HG03175 (cell line): ENCODE measurements around the gene TMEM82.

ENCODE experiments used
- ATAC-seq: cut with Tn5 transposase; IDR thresholded peaks from one replicate; pipeline ENCODE4 v1.9.1; 2021; ENCODE audit warnings: mild to moderate bottlenecking, moderate library complexity; ENCODE audit not compliant: unreplicated experiment

TMEM82 gene

DNA sequence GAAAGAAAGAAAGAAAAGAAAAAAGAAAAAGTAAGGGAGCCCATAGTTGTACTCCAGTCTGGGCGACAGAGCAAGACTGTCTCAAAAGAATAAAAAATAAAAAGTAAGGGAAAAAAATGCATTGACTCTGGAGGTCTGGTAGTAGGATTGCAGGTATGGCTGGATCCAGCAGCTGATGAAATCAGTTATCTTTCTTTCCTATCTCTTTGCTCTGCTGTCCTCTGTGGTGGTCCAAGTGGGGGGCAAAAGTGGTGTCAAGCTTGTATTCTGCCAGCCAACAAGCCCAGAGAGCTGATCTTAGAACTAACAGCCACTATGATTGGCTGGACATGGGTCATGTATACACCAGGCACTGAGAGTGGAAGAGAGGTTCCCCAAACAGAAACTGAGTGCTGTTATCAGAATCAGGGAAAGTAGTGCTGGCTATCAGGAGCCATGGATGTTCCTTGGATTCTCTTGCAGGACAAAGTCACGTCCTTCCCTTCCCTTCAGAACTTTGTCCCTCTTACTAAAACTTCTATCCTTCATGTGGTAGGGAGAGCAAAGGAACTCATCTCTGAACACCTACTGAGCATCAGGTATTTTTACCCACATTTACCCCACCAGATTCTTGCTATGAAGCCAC, 12.8 kb downstream of the TMEM82 start:
- no peak for ATAC-seq

GRCh38 chr1:15755646-15756040, 13.3 kb downstream of the TMEM82 start:
- ATAC-seq: no peak

DNA sequence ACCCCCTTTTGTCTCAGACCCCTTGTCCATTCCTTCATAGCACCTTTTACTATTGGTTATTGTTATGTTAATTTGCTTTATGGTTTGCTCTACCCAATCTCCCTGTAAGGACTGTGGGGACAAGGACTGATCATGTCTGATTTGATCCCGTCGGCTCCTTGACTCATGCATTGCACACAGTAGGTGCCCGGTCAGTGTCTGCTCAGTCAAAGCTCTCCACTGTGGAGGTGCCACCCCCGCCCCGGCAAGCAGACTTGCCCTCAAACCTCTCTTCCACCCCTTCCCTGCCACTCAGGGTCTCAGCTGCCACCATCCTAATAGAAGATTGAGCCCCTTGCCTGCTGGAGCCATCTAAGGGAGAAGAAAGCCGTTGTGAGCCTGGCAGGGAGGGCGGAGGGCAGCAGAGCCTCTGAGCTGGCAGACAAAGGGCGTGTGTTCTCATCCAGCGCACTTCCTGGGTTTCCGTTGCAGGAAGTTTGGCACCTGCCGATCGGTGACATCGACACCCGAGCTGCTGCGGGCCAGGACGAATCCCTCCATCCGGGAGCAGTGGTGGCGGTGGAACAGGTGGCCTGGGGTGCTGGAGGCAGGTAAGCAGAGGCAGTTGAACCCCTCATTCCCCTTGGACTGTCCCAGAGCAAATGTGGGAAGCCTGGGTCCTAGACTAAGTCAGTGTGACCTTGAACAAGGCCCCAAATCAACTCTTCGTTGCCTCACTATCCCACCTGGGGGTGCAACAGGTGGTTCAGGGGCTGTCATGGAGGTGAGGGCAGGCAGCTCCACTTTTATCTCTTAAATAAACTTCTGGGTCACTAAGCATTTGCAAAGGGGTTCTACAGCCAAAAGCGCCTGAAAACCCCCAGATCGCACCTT, 14.1 kb downstream of the TMEM82 start:
- no peak for ATAC-seq

DNA sequence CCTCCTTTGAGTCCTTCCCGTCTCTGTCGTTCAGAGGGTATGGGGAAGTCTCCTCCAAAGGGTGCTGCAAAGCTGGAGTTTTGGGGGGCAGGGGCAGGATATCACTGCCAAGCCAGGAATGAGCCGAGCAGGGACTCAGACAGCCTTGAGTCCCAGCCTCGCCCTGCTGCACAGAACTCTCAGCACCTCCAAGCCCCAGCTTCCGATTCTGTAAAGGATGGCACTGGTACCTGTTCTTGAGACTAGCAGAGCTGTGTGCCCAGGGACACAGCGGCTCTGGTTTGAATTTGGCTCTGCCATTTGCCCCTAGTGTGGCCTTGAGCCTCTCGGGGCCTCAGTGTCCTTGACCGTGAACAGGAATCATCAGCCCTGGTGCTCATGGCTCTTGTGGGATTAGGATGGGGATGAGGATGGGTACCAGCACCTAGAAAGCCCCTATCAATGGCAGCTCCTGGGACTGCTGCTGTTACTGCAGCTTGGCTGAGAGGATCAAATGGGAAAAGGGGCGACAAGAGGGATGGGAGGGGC, 14.8 kb downstream of the TMEM82 start:
- ATAC-seq: no peak

- ATAC-seq: no peak
Observed at GRCh38 chr1:15757575-15758342, 15.5 kb downstream of the TMEM82 start.

DNA sequence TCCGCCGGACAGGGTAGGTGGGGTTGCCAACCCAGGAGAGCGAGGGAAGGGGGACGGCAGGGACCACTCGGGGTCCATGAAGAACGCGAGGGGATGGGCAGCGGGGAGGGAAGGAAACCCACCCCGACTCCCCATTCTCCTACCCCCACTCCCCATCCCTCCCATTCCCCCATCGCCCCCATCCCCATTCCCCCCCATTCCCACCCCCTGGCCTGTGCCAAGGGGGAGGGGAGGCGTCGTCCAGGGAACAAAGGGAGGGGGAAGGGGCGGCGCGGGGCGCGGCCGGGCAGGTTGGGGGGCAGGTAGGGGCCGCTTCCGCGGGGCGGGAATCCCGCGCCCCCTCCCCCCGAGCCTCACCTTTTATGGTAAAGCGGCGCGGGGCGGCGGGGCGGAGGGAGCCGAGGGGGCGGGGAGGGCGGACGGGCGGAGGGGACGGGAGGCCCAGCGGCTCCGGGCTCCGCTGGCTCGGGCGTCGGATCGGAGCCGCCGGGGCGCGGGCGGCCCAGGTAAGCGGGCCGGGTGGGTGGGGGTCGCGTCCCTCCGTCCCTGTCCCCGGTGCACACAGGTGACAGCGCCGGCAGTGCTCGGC, 16.1 kb downstream of the TMEM82 start, which contains the start of gene FBLIM1:
TSS of gene FBLIM1 (plus strand) at position 453 of the 589 bp plus-strand sequence. CDS start 6,189 bp downstream, outside the sequence.
- ATAC-seq: no peak

GRCh38 chr1:15758953-15759661, 16.8 kb downstream of the TMEM82 start:
- no peak for ATAC-seq

DNA sequence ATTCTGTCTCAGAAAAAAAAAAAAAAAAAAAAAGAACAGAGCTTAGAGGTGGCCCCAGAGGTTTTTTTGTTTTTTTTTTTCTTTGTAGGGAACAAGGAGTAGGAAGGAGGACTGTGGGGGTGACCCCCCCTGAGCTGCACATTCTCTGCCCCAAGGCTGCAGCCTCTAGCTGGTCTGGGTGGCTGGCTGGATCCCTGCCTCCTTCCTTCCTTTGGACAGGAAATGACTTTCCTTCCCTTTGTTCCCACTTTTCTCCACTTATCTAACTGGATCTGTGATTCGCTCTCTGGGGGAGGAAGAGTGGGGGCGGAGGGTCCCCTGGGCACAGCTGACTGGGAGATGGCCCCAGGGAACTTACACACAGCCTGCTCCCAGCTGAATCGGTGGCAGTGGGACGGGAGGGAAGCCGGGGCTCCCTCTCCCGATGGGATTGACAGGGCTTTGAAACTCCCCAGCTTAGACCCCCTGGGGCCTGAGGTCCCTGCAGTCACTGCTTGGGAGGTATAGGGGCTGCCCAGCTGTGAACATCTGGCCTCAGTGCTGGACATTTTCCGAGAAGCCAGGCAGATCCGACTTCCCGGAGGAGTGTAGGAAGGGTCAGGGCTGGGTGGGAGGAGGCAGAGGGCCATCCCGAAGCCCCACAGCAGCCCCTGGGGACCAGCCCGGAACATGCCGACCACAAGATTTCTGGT, 18.4 kb downstream of the TMEM82 start:
- ATAC-seq: no peak

DNA sequence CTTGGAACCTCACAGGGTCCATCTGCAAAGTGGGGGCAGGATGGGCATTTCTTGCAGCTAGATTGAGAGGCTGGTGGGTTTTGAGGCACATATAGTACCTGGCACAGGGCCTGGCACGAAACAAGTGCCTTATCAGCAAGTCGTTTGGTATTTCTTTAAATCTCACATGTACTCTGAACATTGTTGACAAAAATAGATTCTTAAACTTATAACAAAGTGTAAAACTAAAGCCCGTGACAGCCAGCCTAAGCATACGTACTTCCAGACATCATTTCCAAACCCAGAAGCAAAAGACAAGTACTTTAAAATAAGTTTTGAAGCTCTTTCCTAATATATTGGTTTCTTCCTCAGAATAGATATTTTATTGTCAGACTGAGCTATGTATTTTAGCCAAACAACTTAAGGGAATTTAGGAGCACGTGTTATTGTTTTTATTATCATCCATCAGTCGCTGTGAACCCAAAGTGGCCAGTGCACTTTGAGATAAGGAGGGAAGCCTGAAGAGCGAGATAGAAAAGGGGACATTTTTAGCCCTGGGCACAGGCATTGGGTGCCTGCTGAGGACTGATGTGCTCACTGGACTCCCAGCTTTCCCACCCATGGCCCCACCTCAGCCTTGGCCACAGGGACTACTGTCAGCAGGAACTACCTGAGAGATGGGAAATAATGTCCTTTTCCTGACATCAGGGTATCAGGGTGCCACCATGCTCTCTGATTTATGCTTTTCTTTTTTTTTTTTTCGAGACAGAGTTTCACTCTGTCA, 19.2 kb downstream of the TMEM82 start:
- no peak for ATAC-seq

GRCh38 chr1:15762546-15762945, 20.2 kb downstream of the TMEM82 start:
- ATAC-seq: no peak

GRCh38 chr1:15764269-15764764, 22.0 kb downstream of the TMEM82 start:
- no peak for ATAC-seq

DNA sequence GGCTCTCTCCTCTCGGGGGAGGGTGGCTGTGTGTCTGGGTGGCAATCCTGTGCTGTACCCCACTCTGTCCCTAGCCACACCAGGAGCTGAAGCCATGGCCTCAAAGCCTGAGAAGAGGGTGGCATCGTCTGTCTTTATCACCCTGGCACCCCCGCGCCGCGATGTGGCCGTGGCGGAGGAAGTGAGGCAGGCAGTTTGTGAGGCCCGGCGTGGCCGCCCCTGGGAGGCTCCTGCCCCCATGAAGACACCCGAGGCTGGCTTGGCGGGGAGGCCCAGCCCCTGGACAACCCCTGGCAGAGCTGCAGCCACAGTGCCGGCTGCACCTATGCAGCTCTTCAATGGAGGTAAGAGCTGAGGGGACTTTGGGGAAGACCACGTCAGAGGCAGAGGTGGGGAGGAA, 22.6 kb downstream of the TMEM82 start:
- no peak for ATAC-seq

DNA sequence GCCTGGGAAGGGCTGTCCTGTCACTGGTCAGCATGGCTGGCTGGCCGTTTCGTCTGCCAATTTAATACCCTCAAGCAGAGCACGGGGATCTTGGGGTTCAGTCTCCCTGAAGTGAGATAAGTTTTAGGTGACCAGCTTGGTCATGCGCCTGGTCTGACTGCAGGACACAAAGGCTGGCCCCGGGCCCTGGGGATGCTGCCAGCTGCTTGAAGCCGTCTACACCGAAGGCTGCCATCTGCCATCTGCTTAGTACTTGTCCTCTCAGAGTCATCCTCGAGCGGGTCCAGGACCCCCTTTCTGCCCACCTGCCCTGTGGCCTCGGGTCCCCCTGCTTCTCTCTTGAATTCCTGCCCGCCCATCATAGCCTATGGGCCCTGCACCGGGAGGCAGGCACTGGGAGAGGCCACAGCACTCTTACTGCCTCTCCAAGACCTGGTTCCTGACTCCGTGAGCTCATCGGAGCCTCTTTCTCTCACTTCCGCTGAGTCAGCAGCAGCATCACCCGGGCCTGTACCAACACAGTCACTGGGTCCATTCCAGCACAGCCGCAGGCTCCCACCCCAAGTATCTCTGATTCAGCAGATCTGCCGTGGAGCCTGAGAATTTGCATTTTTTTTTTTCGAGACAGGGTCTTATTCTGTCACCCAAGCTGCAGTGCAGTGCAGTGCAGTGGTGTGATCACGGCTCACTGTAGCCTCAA, 23.3 kb downstream of the TMEM82 start:
- ATAC-seq: no peak

DNA sequence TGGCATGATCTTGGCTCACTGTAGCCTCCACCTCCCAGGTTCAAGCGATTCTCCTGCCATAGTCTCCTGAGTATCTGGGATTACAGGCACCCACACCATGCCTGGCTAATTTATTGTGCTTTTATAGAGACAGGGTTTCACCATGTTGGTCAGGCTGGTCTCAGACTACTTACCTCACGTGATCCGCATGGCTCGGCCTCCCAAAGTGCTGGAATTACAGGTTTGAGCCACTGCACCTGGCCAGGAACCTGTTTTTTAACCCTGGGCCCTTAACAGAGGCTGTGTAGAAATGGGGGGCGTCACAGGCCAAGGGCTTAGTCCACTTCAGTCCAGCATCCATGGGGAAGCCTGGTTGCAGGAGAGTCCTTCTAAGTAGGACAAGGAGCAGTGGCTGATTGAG, 25.6 kb downstream of the TMEM82 start:
- ATAC-seq: no peak

- ATAC-seq: no peak
Observed at GRCh38 chr1:15768388-15768787, 26.1 kb downstream of the TMEM82 start.

- ATAC-seq: no peak
Observed at GRCh38 chr1:15770313-15770962, 28.1 kb downstream of the TMEM82 start.

DNA sequence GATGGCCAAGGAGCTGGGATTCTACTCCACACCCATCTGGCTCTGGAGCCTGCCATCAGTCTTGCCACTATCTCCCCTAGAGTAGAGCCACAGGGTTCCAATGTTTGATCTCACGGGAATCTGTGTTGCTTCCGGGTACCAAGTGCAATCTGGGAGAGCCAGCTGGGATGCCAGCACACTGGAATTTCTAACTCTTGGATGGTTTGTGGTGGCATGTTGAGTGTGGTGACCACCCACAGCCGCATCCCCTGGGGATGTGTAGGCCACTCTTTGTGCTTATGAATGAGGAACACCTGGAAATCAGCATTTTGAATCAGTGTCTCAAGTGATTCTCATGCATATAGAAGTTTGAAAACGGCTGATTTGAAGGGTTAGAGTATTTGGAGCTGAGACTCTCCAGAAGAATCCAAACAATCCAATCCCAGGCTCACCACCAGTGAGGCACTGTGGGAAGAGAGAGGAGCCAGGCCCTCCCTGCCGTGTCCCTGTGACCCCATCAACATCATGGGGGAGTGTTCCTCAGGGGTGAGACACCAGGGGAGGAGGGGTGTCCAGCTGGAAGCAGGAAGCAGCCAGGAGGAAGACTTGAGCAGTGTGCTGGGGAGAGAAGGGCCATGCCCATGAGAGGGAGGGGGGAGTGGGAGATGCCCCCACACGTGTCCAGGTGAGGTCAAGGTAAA, 29.7 kb downstream of the TMEM82 start:
- ATAC-seq: no peak
